GM12878 (cell line): ENCODE measurements around the gene ZNF513. TPM values are rescaled to one million over a fixed set of nuclear protein-coding genes. Genes with fewer than 3 reads are reported as not detected.

ENCODE experiments used
- ATF7 ChIP-seq: fragments of 450-650 bp; IDR thresholded peaks from 2 replicates; pipeline ENCODE4 v1.6.1; 2016; ENCODE audit warnings: low read depth, mild to moderate bottlenecking
- CHD4 ChIP-seq: fragments of 200-600 bp; sonication (generic); IDR thresholded peaks from 2 replicates; pipeline ENCODE4 v1.6.1; 2016; ENCODE audit warnings: mild to moderate bottlenecking
- CREM ChIP-seq: IDR thresholded peaks from 2 replicates; pipeline ENCODE4 v1.6.1; 2014; ENCODE audit warnings: antibody characterized with exemption, low read depth
- EP300 ChIP-seq, 2 experiments: fragments of 150-350 bp in 1 of 2; IDR thresholded peaks; 2 replicates each; pipeline ENCODE4 v1.6.1; 2011 to 2012; ENCODE audit warnings: low read depth in 2 of 2, low read length in 2 of 2, borderline replicate concordance in 1 of 2, improper control_type of control experiment in 1 of 2, inconsistent platforms in 1 of 2; ENCODE audit not compliant: control insufficient read depth in 1 of 2
- HCFC1 ChIP-seq: fragments of 150-350 bp; IDR thresholded peaks from 2 replicates; pipeline ENCODE4 v1.6.1; 2014; ENCODE audit warnings: low read length
- IKZF1 ChIP-seq: fragments of 450-650 bp; conservative IDR thresholded peaks from 2 replicates; pipeline ENCODE4 v1.6.1; 2017; ENCODE audit warnings: antibody characterized with exemption, mild to moderate bottlenecking
- IKZF2 ChIP-seq, 2 experiments: fragments of 450-650 bp; IDR thresholded peaks; 2 replicates each; pipeline ENCODE4 v1.6.1; 2017; ENCODE audit warnings: mild to moderate bottlenecking in 2 of 2, moderate library complexity in 2 of 2
- IRF3 ChIP-seq: fragments of 450-650 bp; IDR thresholded peaks from 2 replicates; pipeline ENCODE4 v1.6.1; 2014; ENCODE audit warnings: mild to moderate bottlenecking
- IRF4 ChIP-seq: IDR thresholded peaks from 2 replicates; pipeline ENCODE4 v1.6.1; 2011; ENCODE audit warnings: low read depth, low read length
- MEF2B ChIP-seq: fragments of 450-650 bp; IDR thresholded peaks from 2 replicates; pipeline ENCODE4 v1.6.1; 2018; ENCODE audit warnings: mild to moderate bottlenecking, moderate library complexity; ENCODE audit not compliant: partially characterized antibody, poor library complexity, severe bottlenecking
- NFYA ChIP-seq: IDR thresholded peaks from 2 replicates; pipeline ENCODE4 v1.6.1; 2011; ENCODE audit warnings: low read depth, mild to moderate bottlenecking, low read length, improper control_type of control experiment, borderline replicate concordance
- NRF1 ChIP-seq: conservative IDR thresholded peaks from 2 replicates; pipeline ENCODE4 v1.6.1; 2011; ENCODE audit warnings: mild to moderate bottlenecking, low read depth, low read length, improper control_type of control experiment
- PAX8 ChIP-seq: fragments of 450-650 bp; IDR thresholded peaks from 2 replicates; pipeline ENCODE4 v1.6.1; 2017; ENCODE audit warnings: mild to moderate bottlenecking, moderate library complexity
- RB1 ChIP-seq: fragments of 450-650 bp; formaldehyde crosslinking; IDR thresholded peaks from 2 replicates; pipeline ENCODE4 v1.6.1; 2017; ENCODE audit warnings: mild to moderate bottlenecking, borderline replicate concordance
- SIN3A ChIP-seq: IDR thresholded peaks from 2 replicates; pipeline ENCODE4 v1.6.1; 2012; ENCODE audit warnings: low read depth, low read length, improper control_type of control experiment
- SP1 ChIP-seq: IDR thresholded peaks from one replicate; pipeline ENCODE4 v1.6.1; 2011; ENCODE audit warnings: low read depth, low read length
- SRF ChIP-seq, 2 experiments: IDR thresholded peaks; 2 replicates each; pipeline ENCODE4 v1.6.1; 2011; ENCODE audit warnings: low read depth in 2 of 2, low read length in 2 of 2, mild to moderate bottlenecking in 1 of 2, moderate library complexity in 1 of 2
- ZBED1 ChIP-seq: IDR thresholded peaks from 2 replicates; pipeline ENCODE4 v1.6.1; 2016; ENCODE audit warnings: borderline replicate concordance
- ZBTB33 ChIP-seq: fragments of 450-650 bp; IDR thresholded peaks from 2 replicates; pipeline ENCODE4 v1.6.1; 2017; ENCODE audit warnings: mild to moderate bottlenecking
- polyA plus RNA-seq, 11 experiments: library from polyadenylated mRNA; depleted of rRNA in 4 of 11; unstranded in 6 of 11; stranded (reverse) in 5 of 11; fragments of >200 nt; fragmentation: Nextera tagmentation in 4 of 11; fragmentation: Illumina TruSeq in 1 of 11; extraction: Ambion mirVana in 4 of 11; extraction: Trizol in 1 of 11; gene quantifications; 1 replicate in 1 of 11; 2 replicates in 10 of 11; pipeline versions ENCODE4 v1.2.1 to v1.2.3, GENCODE V29; 2011 to 2016; ENCODE audit warnings: inconsistent platforms in 2 of 11, missing spikeins in 2 of 11, low read depth in 1 of 11
- total RNA-seq, 4 experiments: library from RNA; depleted of rRNA in 3 of 4; stranded (reverse); fragments of >200 nt in 3 of 4; fragmentation: Illumina TruSeq in 1 of 4; extraction: Trizol in 1 of 4; gene quantifications; 2 replicates each; pipeline versions ENCODE4 v1.2.1 to v1.2.3, GENCODE V29; 2013 to 2021
- TF ChIP-seq, protein P1 (sequence below): IDR thresholded peaks from 2 replicates; pipeline ENCODE4 v1.6.1; 2012; ENCODE audit warnings: low read depth, low read length, improper control_type of control experiment
- TF ChIP-seq, protein P2 (sequence below): IDR thresholded peaks from 2 replicates; pipeline ENCODE4 v1.6.1; 2012; ENCODE audit warnings: low read length, inconsistent platforms
- TF ChIP-seq, protein P3 (sequence below): IDR thresholded peaks from 2 replicates; pipeline ENCODE4 v1.6.1; 2012; ENCODE audit warnings: low read depth, low read length, improper control_type of control experiment
- TF ChIP-seq, protein P4 (sequence below): IDR thresholded peaks from 2 replicates; pipeline ENCODE4 v1.6.1; 2011; ENCODE audit warnings: low read depth, low read length, improper control_type of control experiment, borderline replicate concordance

ZNF513 gene
- total and polyA plus RNA-seq, 10 of the 15 experiments (the other 5 are each of a cell fraction or from before 2014, with no cell fraction given): 0.06 to 16.4 (median 5.6) TPM

- TF ChIP-seq PAX8 (no peak), RB1 (peak; percentile 73; the same call in 1 of the 2 replicates), NRF1 (0 out of 2 replicates have a peak, but pooled peaks have one; percentile 13), SRF (IDR thresholded peaks at IDR 0.05; ENCODE audit: low read depth in 2 of 2, low read length in 2 of 2) (0 out of 4 replicates have a peak, but pooled peaks of 1 of the 2 experiments have one; percentile 22), CHD4 (no peak), MEF2B (peak; percentile 9), NFYA (no peak), CREM (peak; percentile 92), HCFC1 (peak; percentile 86), IKZF2 (IDR thresholded peaks at IDR 0.05) (no peak), ZBED1 (peak; percentile 50; the same call in 1 of the 2 replicates), IRF4 (no peak), EP300 (IDR thresholded peaks at IDR 0.05; ENCODE audit: borderline replicate concordance in 1 of 2, control insufficient read depth in 1 of 2, low read depth in 2 of 2, low read length in 2 of 2) (no peak), ATF7 (peak; percentile 67; the same call in 1 of the 2 replicates), IRF3 (no peak), SIN3A (0 out of 2 replicates have a peak, but pooled peaks have one; percentile 62), SP1 (no peak), ZBTB33 (peak; percentile 53; the same call in 1 of the 2 replicates), IKZF1 (peak; percentile 96)
- TF ChIP-seq, protein P1, sequence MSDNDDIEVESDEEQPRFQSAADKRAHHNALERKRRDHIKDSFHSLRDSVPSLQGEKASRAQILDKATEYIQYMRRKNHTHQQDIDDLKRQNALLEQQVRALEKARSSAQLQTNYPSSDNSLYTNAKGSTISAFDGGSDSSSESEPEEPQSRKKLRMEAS: peak; percentile 61; the same call in 1 of the 2 replicates
- TF ChIP-seq, protein P2, sequence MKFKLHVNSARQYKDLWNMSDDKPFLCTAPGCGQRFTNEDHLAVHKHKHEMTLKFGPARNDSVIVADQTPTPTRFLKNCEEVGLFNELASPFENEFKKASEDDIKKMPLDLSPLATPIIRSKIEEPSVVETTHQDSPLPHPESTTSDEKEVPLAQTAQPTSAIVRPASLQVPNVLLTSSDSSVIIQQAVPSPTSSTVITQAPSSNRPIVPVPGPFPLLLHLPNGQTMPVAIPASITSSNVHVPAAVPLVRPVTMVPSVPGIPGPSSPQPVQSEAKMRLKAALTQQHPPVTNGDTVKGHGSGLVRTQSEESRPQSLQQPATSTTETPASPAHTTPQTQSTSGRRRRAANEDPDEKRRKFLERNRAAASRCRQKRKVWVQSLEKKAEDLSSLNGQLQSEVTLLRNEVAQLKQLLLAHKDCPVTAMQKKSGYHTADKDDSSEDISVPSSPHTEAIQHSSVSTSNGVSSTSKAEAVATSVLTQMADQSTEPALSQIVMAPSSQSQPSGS: no peak
- TF ChIP-seq, protein P3, sequence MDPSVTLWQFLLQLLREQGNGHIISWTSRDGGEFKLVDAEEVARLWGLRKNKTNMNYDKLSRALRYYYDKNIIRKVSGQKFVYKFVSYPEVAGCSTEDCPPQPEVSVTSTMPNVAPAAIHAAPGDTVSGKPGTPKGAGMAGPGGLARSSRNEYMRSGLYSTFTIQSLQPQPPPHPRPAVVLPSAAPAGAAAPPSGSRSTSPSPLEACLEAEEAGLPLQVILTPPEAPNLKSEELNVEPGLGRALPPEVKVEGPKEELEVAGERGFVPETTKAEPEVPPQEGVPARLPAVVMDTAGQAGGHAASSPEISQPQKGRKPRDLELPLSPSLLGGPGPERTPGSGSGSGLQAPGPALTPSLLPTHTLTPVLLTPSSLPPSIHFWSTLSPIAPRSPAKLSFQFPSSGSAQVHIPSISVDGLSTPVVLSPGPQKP: peak; percentile 61; the same call in 1 of the 2 replicates
- TF ChIP-seq, protein P4, sequence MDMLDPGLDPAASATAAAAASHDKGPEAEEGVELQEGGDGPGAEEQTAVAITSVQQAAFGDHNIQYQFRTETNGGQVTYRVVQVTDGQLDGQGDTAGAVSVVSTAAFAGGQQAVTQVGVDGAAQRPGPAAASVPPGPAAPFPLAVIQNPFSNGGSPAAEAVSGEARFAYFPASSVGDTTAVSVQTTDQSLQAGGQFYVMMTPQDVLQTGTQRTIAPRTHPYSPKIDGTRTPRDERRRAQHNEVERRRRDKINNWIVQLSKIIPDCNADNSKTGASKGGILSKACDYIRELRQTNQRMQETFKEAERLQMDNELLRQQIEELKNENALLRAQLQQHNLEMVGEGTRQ: no peak
Measured at GRCh38 chr2:27380626-27381545, at the start of gene ZNF513 (continued).
